ENCODE measurements around the gene OSBPL10.

GRCh38 chr3:31621314-31621713 is 359.7 kb downstream of the OSBPL10 start:
- TF ChIP-seq EZH2 (IDR thresholded peaks at IDR 0.05; ENCODE audit: low read length, unreplicated experiment) = no peak
- TF ChIP-seq CTCF (conservative IDR thresholded peaks at IDR 0.05; ENCODE audit: low read depth, low read length) = no peak

Measured in PC-3 (cell line).